OCI-LY1 (cell line): ENCODE measurements around the gene NSF.

Experiments used
- H2AFZ ChIP-seq: fragments of 200-600 bp; sonication (generic), shearing (Covaris generic); 2 replicates; pipeline ENCODE4 v1.6.0; 2014; ENCODE audit warnings: antibody characterized with exemption, mild to moderate bottlenecking, low read length
- H3F3A ChIP-seq: fragments of 200-600 bp; sonication (generic), shearing (Covaris generic); 2 replicates; pipeline ENCODE4 v1.6.0; 2014; ENCODE audit warnings: mild to moderate bottlenecking, antibody characterized with exemption, low read length, moderate library complexity; ENCODE audit not compliant: insufficient read depth
- H3K27ac ChIP-seq: fragments of 200-600 bp; sonication (generic); 2 replicates; pipeline ENCODE4 v1.5.1; 2014; ENCODE audit warnings: low read length, mixed run types, mild to moderate bottlenecking, low read depth; ENCODE audit not compliant: poor library complexity, severe bottlenecking
- H3K27me3 ChIP-seq: fragments of 200-600 bp; sonication (generic); 2 replicates; pipeline ENCODE4 v1.6.0; 2014; ENCODE audit warnings: antibody characterized with exemption, mild to moderate bottlenecking, low read length, moderate library complexity; ENCODE audit not compliant: insufficient read depth
- H3K36me3 ChIP-seq: fragments of 200-600 bp; sonication (generic); 2 replicates; pipeline ENCODE4 v1.6.1; 2014; ENCODE audit warnings: mild to moderate bottlenecking, antibody characterized with exemption, low read length, moderate library complexity, mixed read lengths; ENCODE audit not compliant: insufficient read depth
- H3K4me1 ChIP-seq: fragments of 200-600 bp; sonication (generic); 2 replicates; pipeline ENCODE4 v1.5.1; 2014; ENCODE audit warnings: mild to moderate bottlenecking, low read length, moderate library complexity; ENCODE audit not compliant: insufficient read depth, severe bottlenecking
- H3K4me2 ChIP-seq: fragments of 200-600 bp; sonication (generic), shearing (Covaris generic); 2 replicates; pipeline ENCODE4 v1.6.1; 2014; ENCODE audit warnings: low read length
- H3K4me3 ChIP-seq: fragments of 200-600 bp; sonication (generic); 2 replicates; pipeline ENCODE4 v1.5.1; 2014; ENCODE audit warnings: low read length, low read depth, mild to moderate bottlenecking, mixed read lengths; ENCODE audit not compliant: poor library complexity, severe bottlenecking
- H3K79me2 ChIP-seq: fragments of 200-600 bp; shearing (Covaris generic); 2 replicates; pipeline ENCODE4 v1.6.1; 2016; ENCODE audit warnings: mixed run types, low read length, mixed read lengths; ENCODE audit not compliant: insufficient read depth
- H3K9ac ChIP-seq: fragments of 200-600 bp; sonication (generic), shearing (Covaris generic); 2 replicates; pipeline ENCODE4 v1.6.1; 2014; ENCODE audit warnings: mild to moderate bottlenecking, low read length, mixed read lengths
- H3K9me2 ChIP-seq: fragments of 200-600 bp; sonication (generic), shearing (Covaris generic); 2 replicates; pipeline ENCODE4 v1.6.1; 2014; ENCODE audit warnings: low read depth, mild to moderate bottlenecking, low read length, mixed read lengths
- H3K9me3 ChIP-seq: fragments of 200-600 bp; shearing (Covaris generic); 2 replicates; pipeline ENCODE4 v1.6.1; 2014; ENCODE audit warnings: low read length, mixed read lengths
- H4K20me1 ChIP-seq: fragments of 200-600 bp; sonication (generic), shearing (Covaris generic); 2 replicates; pipeline ENCODE4 v1.6.0; 2016; ENCODE audit warnings: mild to moderate bottlenecking, low read length; ENCODE audit not compliant: insufficient read depth
- EZH2 ChIP-seq: fragments of 200-600 bp; sonication (generic), shearing (Covaris generic); IDR thresholded peaks from 2 replicates; pipeline ENCODE4 v1.8.0; 2017; ENCODE audit warnings: borderline replicate concordance, mixed run types, mild to moderate bottlenecking, antibody characterized with exemption, low read length, moderate library complexity, mixed read lengths
- TF ChIP-seq, protein P1 (sequence below): fragments of 200-600 bp; sonication (generic), shearing (Covaris generic); IDR thresholded peaks from 2 replicates; pipeline ENCODE4 v1.5.1; 2017; ENCODE audit warnings: mild to moderate bottlenecking, antibody characterized with exemption, low read length, moderate library complexity, mixed read lengths

NSF gene

DNA sequence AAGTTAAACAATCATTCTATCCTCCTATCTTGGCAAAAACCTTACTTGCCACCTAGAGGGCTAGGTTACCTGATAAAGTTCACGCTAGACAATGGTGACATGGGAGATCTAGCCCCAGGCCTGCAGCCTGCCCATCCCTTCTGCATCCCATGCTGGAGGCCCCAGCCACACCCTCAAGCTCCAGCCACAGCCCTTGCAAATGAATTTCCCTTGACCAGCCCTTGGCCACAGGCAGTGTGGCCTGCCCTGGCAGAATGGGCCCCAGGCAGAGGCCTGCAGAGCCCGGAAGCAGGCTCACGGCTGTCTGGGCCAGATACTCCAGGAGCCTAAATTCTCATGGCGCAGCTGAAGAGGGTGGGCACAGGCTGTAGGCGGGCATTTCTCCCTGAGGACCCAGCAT is 213.1 kb downstream of the NSF start:
- TF ChIP-seq, protein P1, sequence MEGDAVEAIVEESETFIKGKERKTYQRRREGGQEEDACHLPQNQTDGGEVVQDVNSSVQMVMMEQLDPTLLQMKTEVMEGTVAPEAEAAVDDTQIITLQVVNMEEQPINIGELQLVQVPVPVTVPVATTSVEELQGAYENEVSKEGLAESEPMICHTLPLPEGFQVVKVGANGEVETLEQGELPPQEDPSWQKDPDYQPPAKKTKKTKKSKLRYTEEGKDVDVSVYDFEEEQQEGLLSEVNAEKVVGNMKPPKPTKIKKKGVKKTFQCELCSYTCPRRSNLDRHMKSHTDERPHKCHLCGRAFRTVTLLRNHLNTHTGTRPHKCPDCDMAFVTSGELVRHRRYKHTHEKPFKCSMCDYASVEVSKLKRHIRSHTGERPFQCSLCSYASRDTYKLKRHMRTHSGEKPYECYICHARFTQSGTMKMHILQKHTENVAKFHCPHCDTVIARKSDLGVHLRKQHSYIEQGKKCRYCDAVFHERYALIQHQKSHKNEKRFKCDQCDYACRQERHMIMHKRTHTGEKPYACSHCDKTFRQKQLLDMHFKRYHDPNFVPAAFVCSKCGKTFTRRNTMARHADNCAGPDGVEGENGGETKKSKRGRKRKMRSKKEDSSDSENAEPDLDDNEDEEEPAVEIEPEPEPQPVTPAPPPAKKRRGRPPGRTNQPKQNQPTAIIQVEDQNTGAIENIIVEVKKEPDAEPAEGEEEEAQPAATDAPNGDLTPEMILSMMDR, result no peak
- no peak for TF ChIP-seq EZH2
- Histone ChIP-seq H3K36me3 (no peaks in the 10 kb centered on the region), H3K9me2 (no peaks in the 10 kb centered on the region), H2AFZ (no peak overlapping the region), H3K9me3 (no peaks in the 10 kb centered on the region), H3K4me2 (no peak overlapping the region), H3K9ac (no peak overlapping the region), H4K20me1 (no peaks in the 10 kb centered on the region), H3K27ac (no peak overlapping the region), H3K4me3 (no peak overlapping the region), H3K4me1 (no peaks in the 10 kb centered on the region), H3K27me3 (no peaks in the 10 kb centered on the region), H3K79me2 (no peaks in the 10 kb centered on the region), H3F3A (no peaks in the 10 kb centered on the region)

DNA sequence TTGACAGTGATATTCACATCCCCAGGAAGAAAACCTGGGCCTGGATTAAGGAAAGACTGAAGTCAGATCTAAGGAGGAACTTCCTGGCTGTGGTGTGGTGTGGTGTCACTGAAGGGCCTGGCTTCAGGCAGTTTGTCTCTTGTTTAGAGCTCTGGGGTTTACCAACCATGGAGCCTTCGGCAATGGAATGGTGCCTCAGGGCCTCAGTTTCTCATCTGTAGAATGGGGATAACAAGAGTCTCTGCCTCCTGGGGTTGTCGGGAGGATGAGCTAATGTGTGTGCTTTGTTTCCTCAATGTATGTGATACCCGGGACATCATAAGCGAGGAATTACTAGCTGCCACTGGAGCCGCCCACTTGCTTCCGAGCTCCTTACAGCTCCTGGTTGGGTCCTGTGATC is 215.3 kb downstream of the NSF start:
- Histone ChIP-seq H3F3A (no peaks in the 10 kb centered on the region), H3K4me1 (no peaks in the 10 kb centered on the region), H3K27me3 (no peaks in the 10 kb centered on the region), H3K9ac (no peak overlapping the region), H4K20me1 (no peaks in the 10 kb centered on the region), H3K4me3 (no peak overlapping the region), H2AFZ (no peak overlapping the region), H3K9me3 (no peaks in the 10 kb centered on the region), H3K9me2 (no peaks in the 10 kb centered on the region), H3K36me3 (no peaks in the 10 kb centered on the region), H3K4me2 (no peak overlapping the region), H3K27ac (no peak overlapping the region), H3K79me2 (no peaks in the 10 kb centered on the region)
- TF ChIP-seq, protein P1, result no peak
- TF ChIP-seq EZH2, result no peak
